Ishikawa (cell line): ENCODE measurements around the gene MRPL17.

Experiments used
- EGR1 ChIP-seq: IDR thresholded peaks from 2 replicates; pipeline ENCODE4 v1.6.1; 2012
- EP300 ChIP-seq: IDR thresholded peaks from 2 replicates; pipeline ENCODE4 v1.6.1; 2012; ENCODE audit warnings: borderline replicate concordance
- MAX ChIP-seq: IDR thresholded peaks from 2 replicates; pipeline ENCODE4 v1.6.1; 2012
- RAD21 ChIP-seq: IDR thresholded peaks from 2 replicates; pipeline ENCODE4 v1.6.1; 2012; ENCODE audit warnings: low read depth
- REST ChIP-seq: IDR thresholded peaks from 2 replicates; pipeline ENCODE4 v1.6.1; 2012; ENCODE audit warnings: low read depth, mild to moderate bottlenecking
- TAF1 ChIP-seq: IDR thresholded peaks from 2 replicates; pipeline ENCODE4 v1.6.1; 2012; ENCODE audit warnings: low read depth, mild to moderate bottlenecking
- YY1 ChIP-seq: IDR thresholded peaks from 2 replicates; pipeline ENCODE4 v1.6.1; 2012; ENCODE audit warnings: low read depth

- TF ChIP-seq YY1 (no peak), MAX (no peak), EGR1 (no peak), REST (no peak), EP300 (no peak), RAD21 (no peak), TAF1 (no peak)
Measured at GRCh38 chr11:6642957-6643356, 40.2 kb downstream of the MRPL17 start.
